ENCODE measurements around the gene PPP1R12C. TPM values are rescaled to one million over a fixed set of nuclear protein-coding genes. Genes with fewer than 3 reads are reported as not detected.

Gene PPP1R12C
- 92.2 and 96.9 TPM in 2 replicates for total RNA-seq (2014; rRNA removed; shearing (Covaris generic))

GRCh38 chr19:55116859-55117662, at the start of gene PPP1R12C:
Gene PPP1R12C (minus strand): TSS chr19:55117637. CDS start chr19:55117543, 94 bp downstream.

GRCh38 chr19:55166530-55167268, 49.3 kb upstream of the PPP1R12C start, which contains the start of gene DNAAF3:
Gene DNAAF3 (minus strand): TSS chr19:55166613. CDS start chr19:55166413, 200 bp downstream.

GRCh38 chr19:55157064-55157908, 39.8 kb upstream of the PPP1R12C start, which contains the start of gene TNNI3:
Gene TNNI3 (minus strand): TSS chr19:55157732. CDS start chr19:55157589, 143 bp downstream.

GRCh38 chr19:55149078-55150003, 31.9 kb upstream of the PPP1R12C start, which contains the start of gene TNNT1:
Gene TNNT1 (minus strand): TSS chr19:55149206. CDS start chr19:55147157, 2,049 bp downstream.

GRCh38 chr19:55075371-55075998, 42.0 kb downstream of the PPP1R12C start, which contains the start of gene EPS8L1:
Gene EPS8L1 (plus strand): TSS chr19:55075869. CDS start chr19:55076445, 576 bp downstream.

GRCh38 chr19:55062735-55063491, 54.5 kb downstream of the PPP1R12C start, which contains the start of gene RDH13:
Gene RDH13 (minus strand): TSS chr19:55063148. CDS start chr19:55063032, 116 bp downstream.

Small RNA genes lying within 50 kb of the gene (small RNA-seq; reads per million reads assigned to genes)
- not detected for gene MIR7975
- not detected for gene RF01210

Other genes starting within 250 kb of the PPP1R12C start
- not detected in 2 replicates for gene FCAR, start 243.4 kb downstream of the PPP1R12C start, total RNA-seq (2014; rRNA removed; shearing (Covaris generic))
- gene NCR1, start 211.5 kb downstream of the PPP1R12C start, total RNA-seq (2014; rRNA removed; shearing (Covaris generic)) = 0.72 and 0.91 TPM in 2 replicates
- gene NLRP7, start 170.1 kb downstream of the PPP1R12C start, total RNA-seq (2014; rRNA removed; shearing (Covaris generic)) = not detected in 2 replicates
- 1.2 and 4.1 TPM in 2 replicates for gene NLRP2, start 151.3 kb downstream of the PPP1R12C start, total RNA-seq (2014; rRNA removed; shearing (Covaris generic))
- not detected in 2 replicates for gene GP6, start 79.4 kb downstream of the PPP1R12C start, total RNA-seq (2014; rRNA removed; shearing (Covaris generic))
- gene RDH13, start 54.5 kb downstream of the PPP1R12C start, total RNA-seq (2014; rRNA removed; shearing (Covaris generic)) = 16.1 and 18.9 TPM in 2 replicates
- gene EPS8L1, start 41.8 kb downstream of the PPP1R12C start, total RNA-seq (2014; rRNA removed; shearing (Covaris generic)) = 3.0 and 4.6 TPM in 2 replicates
- gene TNNT1, start 31.6 kb upstream of the PPP1R12C start, total RNA-seq (2014; rRNA removed; shearing (Covaris generic)) = 82.8 and 83.9 TPM in 2 replicates
- gene TNNI3, start 40.1 kb upstream of the PPP1R12C start, total RNA-seq (2014; rRNA removed; shearing (Covaris generic)) = 1.2 TPM in 1 of 2 replicates, not detected in the other
- gene DNAAF3, start 49.0 kb upstream of the PPP1R12C start, total RNA-seq (2014; rRNA removed; shearing (Covaris generic)) = 2.6 and 2.9 TPM in 2 replicates
- 3.3 and 5.7 TPM in 2 replicates for gene SYT5, start 62.7 kb upstream of the PPP1R12C start, total RNA-seq (2014; rRNA removed; shearing (Covaris generic))
- 16.5 and 18.5 TPM in 2 replicates for gene PTPRH, start 91.9 kb upstream of the PPP1R12C start, total RNA-seq (2014; rRNA removed; shearing (Covaris generic))
- gene TMEM86B, start 111.1 kb upstream of the PPP1R12C start, total RNA-seq (2014; rRNA removed; shearing (Covaris generic)) = 0.90 and 3.1 TPM in 2 replicates
- gene PPP6R1, start 141.4 kb upstream of the PPP1R12C start, total RNA-seq (2014; rRNA removed; shearing (Covaris generic)) = 63.9 and 64.2 TPM in 2 replicates
- gene HSPBP1, start 162.5 kb upstream of the PPP1R12C start, total RNA-seq (2014; rRNA removed; shearing (Covaris generic)) = 83.0 and 94.4 TPM in 2 replicates
- 24.6 and 33.9 TPM in 2 replicates for gene BRSK1, start 166.4 kb upstream of the PPP1R12C start, total RNA-seq (2014; rRNA removed; shearing (Covaris generic))
- not detected in 2 replicates for gene TMEM150B, start 207.7 kb upstream of the PPP1R12C start, total RNA-seq (2014; rRNA removed; shearing (Covaris generic))
- gene KMT5C, start 222.2 kb upstream of the PPP1R12C start, total RNA-seq (2014; rRNA removed; shearing (Covaris generic)) = 16.7 and 17.0 TPM in 2 replicates
- gene COX6B2, start 237.1 kb upstream of the PPP1R12C start, total RNA-seq (2014; rRNA removed; shearing (Covaris generic)) = 0.08 and 0.26 TPM in 2 replicates
- gene GARIN5B, start 245.6 kb upstream of the PPP1R12C start, total RNA-seq (2014; rRNA removed; shearing (Covaris generic)) = not detected in 2 replicates

All from A375 (cell line).